GM19395 (cell line): Measurements from ENCODE around the gene IER2.

ENCODE experiments used
- ATAC-seq: cut with Tn5 transposase; IDR thresholded peaks from one replicate; pipeline ENCODE4 v1.9.1; 2021; ENCODE audit warnings: mild to moderate bottlenecking, moderate library complexity; ENCODE audit not compliant: unreplicated experiment

Gene IER2

GRCh38 chr19:13150187-13150930 is at the start of gene IER2, which contains the start of gene STX10:
TSS of gene IER2 (plus strand) at chr19:13150411. CDS start at chr19:13153187, 2,776 bp downstream.
TSS of gene STX10 (minus strand) at chr19:13150375. CDS start at chr19:13150173, 202 bp downstream.
- peak; percentile 43 for ATAC-seq

- ATAC-seq: no peak
These were observed 49.2 kb upstream of the IER2 start for GRCh38 chr19:13100841-13101589.

GRCh38 chr19:13101590-13102415 is 48.4 kb upstream of the IER2 start:
- no peak for ATAC-seq

GRCh38 chr19:13102416-13102665 is 47.9 kb upstream of the IER2 start:
- ATAC-seq: no peak

GRCh38 chr19:13102666-13103580 is 47.3 kb upstream of the IER2 start, which contains the start of gene LYL1:
TSS of gene LYL1 (minus strand) at chr19:13102858. CDS start at chr19:13101171, 1,687 bp downstream.
- ATAC-seq: peak; percentile 59

- no peak for ATAC-seq
These were observed 46.4 kb upstream of the IER2 start for GRCh38 chr19:13103581-13104359.

- ATAC-seq: no peak
These were observed 45.8 kb upstream of the IER2 start for GRCh38 chr19:13104360-13104847.

GRCh38 chr19:13104848-13105711 is 45.1 kb upstream of the IER2 start:
- ATAC-seq: no peak

GRCh38 chr19:13109361-13110098 is 40.7 kb upstream of the IER2 start:
- ATAC-seq: no peak

GRCh38 chr19:13110099-13110610 is 40.1 kb upstream of the IER2 start:
- ATAC-seq: no peak

GRCh38 chr19:13112555-13112954 is 37.7 kb upstream of the IER2 start:
- no peak for ATAC-seq

GRCh38 chr19:13115936-13116281 is 34.3 kb upstream of the IER2 start:
- ATAC-seq: no peak

GRCh38 chr19:13116282-13117175 is 33.7 kb upstream of the IER2 start, which contains the start of gene TRMT1:
TSS of gene TRMT1 (minus strand) at chr19:13116740. CDS start at chr19:13116399, 341 bp downstream.
- peak; percentile 45 for ATAC-seq

GRCh38 chr19:13117176-13117771 is 32.9 kb upstream of the IER2 start:
- ATAC-seq: no peak

- ATAC-seq: peak; percentile 55
These were observed 32.3 kb upstream of the IER2 start, which contains the start of gene NACC1 for GRCh38 chr19:13117772-13118423. TSS of gene NACC1 (plus strand) at chr19:13118264. CDS start at chr19:13135208, 16,944 bp downstream.
